ENCODE results near the gene PARVG. TPM values are rescaled to one million over a fixed set of nuclear protein-coding genes. Genes with fewer than 3 reads are reported as not detected.
A peak's percentile ranks its signal among the peaks of the same experiment; 100 is the strongest.

The PARVG gene
- total RNA-seq, 1 donor from 2014 or later: 0.23 TPM

DNA sequence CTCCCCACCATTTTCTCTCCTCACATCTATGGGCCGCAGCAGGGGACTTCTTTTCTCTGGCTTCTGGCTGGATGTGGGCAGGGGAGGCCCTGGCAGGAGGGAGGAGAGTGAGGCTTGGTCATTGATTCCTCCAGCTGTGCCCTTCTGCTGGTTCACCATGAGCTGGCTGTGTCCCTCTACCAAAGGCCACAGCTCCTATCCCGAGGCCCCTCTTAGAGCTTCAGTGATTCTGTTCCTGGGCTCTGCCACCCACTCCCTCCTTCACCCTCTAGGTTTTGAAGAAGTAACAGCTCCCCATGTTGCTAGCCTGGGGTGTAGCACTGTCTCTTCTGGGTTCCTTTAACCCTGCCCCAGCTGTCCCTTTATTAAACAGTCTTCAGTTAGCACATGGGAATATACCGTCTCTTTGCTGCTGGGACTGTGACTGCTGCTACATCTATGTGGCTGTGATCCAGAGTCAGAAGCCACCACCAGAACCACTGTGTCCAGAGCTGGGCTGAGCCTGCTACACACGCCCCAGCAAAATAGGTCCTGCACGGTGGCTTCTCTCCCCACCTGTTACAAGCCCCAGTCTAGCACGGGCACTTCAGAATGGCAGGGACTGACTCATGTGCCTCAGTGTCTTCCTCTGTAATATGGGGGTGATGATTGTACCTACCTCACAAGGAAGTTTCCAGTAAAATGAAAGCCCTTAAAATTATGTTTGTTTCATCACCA lies 578 bp upstream of the PARVG start:
- FAIRE-seq: no peak
- H3K27me3 Mint-ChIP-seq (ENCODE audit: low read depth, unreplicated experiment): peaks cover 18% of the 10 kb centered on the region
- H3K9me3 ChIP-seq (ENCODE audit: insufficient read depth, low read depth, low read length): no peaks in the 10 kb centered on the region
- no peak overlapping the region for H3K4me3 ChIP-seq (ENCODE audit: insufficient read depth, low read depth, low read length)
- H3K27ac Mint-ChIP-seq (ENCODE audit: unreplicated experiment): no peak overlapping the region
- H3K4me1 ChIP-seq (ENCODE audit: insufficient read depth, low read length): no peaks in the 10 kb centered on the region
- H3K4me3 Mint-ChIP-seq (ENCODE audit: unreplicated experiment): no peak overlapping the region
- H3K9me3 Mint-ChIP-seq (ENCODE audit: unreplicated experiment): no peaks in the 10 kb centered on the region
- TF ChIP-seq CTCF (IDR thresholded peaks at IDR 0.05; ENCODE audit: insufficient read depth, low read depth, low read length) (no peak), EZH2 (IDR thresholded peaks at IDR 0.05; ENCODE audit: insufficient read depth, low read length) (no peak)
- H3K27me3 ChIP-seq (ENCODE audit: insufficient read depth, low read length): peaks cover 24% of the 10 kb centered on the region
- no peak overlapping the region for H3K9ac ChIP-seq (ENCODE audit: low read length)
- peaks cover 13% of the 10 kb centered on the region for H3K4me1 Mint-ChIP-seq (ENCODE audit: low read depth, unreplicated experiment)
- H2AFZ ChIP-seq (ENCODE audit: low read depth, low read length): no peak overlapping the region
- DNase-seq (ENCODE audit: low read depth): no peak
- H3K27ac ChIP-seq (ENCODE audit: low read depth, low read length): no peak overlapping the region
- no peaks in the 10 kb centered on the region for H3K36me3 Mint-ChIP-seq (ENCODE audit: low read depth, unreplicated experiment)
- H3K79me2 ChIP-seq (ENCODE audit: insufficient read depth, low read length): no peaks in the 10 kb centered on the region
- H3K36me3 ChIP-seq (ENCODE audit: insufficient read depth, low read length): no peaks in the 10 kb centered on the region
- no peak overlapping the region for H3K4me2 ChIP-seq (ENCODE audit: low read length)
- H4K20me1 ChIP-seq (ENCODE audit: insufficient read depth, low read length): no peaks in the 10 kb centered on the region

DNA sequence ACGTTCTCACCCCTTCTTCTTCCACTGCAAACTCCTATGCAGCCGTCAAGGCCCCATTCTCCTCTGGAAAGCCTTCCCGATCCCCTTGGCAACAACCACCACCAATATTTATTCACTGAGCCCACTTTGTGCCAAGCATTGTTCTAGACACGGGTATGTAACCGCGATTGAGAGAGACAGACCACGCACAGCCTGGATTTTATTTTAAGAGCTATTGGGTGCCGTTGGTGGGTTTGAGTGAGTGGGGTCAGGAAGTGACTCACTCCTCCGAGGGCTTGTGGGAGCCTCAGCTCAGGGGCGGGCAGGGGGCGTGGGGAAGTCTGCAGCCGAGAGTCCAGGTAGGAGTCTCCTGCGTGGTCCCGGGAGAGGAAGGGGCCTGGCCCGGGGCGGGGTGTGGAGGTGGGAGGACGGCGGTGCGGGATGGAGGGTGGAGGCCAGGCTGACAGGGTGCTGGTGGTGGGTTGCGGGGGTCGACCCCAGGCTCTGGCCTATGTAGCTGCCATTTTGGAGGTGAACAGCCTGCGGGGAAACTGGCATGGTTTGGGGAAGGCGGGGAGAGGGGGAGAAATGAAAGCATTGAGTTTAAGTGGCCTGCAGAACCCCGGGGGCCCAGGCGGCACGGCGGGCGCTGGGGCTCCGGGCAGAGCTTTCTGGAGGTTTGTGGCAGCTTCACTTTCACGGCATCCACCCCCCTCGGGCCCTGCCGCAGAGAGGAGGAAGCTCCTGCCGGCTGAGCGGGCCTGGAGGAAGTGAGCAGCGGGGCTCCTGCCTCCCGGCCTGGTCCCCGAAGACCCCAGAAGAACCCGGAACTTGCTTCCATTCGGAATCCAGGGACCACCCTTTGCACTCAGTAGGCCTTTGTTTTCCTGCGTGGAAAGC lies 547 bp downstream of the PARVG start:
- Histone ChIP-seq H3K27me3 (ENCODE audit: insufficient read depth, low read length) (peaks cover 24% of the 10 kb centered on the region), H3K36me3 (ENCODE audit: insufficient read depth, low read length) (no peaks in the 10 kb centered on the region), H3K4me2 (ENCODE audit: low read length) (no peak overlapping the region), H3K9me3 (ENCODE audit: insufficient read depth, low read depth, low read length) (no peaks in the 10 kb centered on the region), H4K20me1 (ENCODE audit: insufficient read depth, low read length) (no peaks in the 10 kb centered on the region), H3K27ac (ENCODE audit: low read depth, low read length) (no peak overlapping the region), H2AFZ (ENCODE audit: low read depth, low read length) (no peak overlapping the region), H3K4me1 (ENCODE audit: insufficient read depth, low read length) (no peaks in the 10 kb centered on the region), H3K4me3 (ENCODE audit: insufficient read depth, low read depth, low read length) (no peak overlapping the region), H3K9ac (ENCODE audit: low read length) (no peak overlapping the region), H3K79me2 (ENCODE audit: insufficient read depth, low read length) (no peaks in the 10 kb centered on the region)
- Mint-ChIP-seq H3K4me3 (ENCODE audit: unreplicated experiment) (no peak overlapping the region), H3K9me3 (ENCODE audit: unreplicated experiment) (no peaks in the 10 kb centered on the region), H3K27ac (ENCODE audit: unreplicated experiment) (peak overlapping the region; percentile 6), H3K36me3 (ENCODE audit: low read depth, unreplicated experiment) (no peaks in the 10 kb centered on the region), H3K4me1 (ENCODE audit: low read depth, unreplicated experiment) (peaks cover 13% of the 10 kb centered on the region), H3K27me3 (ENCODE audit: low read depth, unreplicated experiment) (peaks cover 17% of the 10 kb centered on the region)
- FAIRE-seq: no peak
- TF ChIP-seq CTCF (IDR thresholded peaks at IDR 0.05; ENCODE audit: insufficient read depth, low read depth, low read length): no peak
- peak; percentile 31 for DNase-seq (ENCODE audit: low read depth)
